Neuronal stem cell (in vitro differentiated cells): ENCODE measurements around the gene HOOK1.

Source experiments
- DNase-seq: peaks from one replicate; pipeline ENCODE4 v3.0.0-alpha.2; 2013; ENCODE audit warnings: low spot score
- H2AFZ ChIP-seq: one replicate; pipeline ENCODE4 v1.6.1; 2013; ENCODE audit warnings: mild to moderate bottlenecking, low read length, inconsistent platforms
- H2AK5ac ChIP-seq: 2 replicates; pipeline ENCODE4 v1.6.1; 2013; ENCODE audit warnings: low read depth, mild to moderate bottlenecking, inconsistent platforms, low read length, moderate library complexity, mixed read lengths
- H2BK120ac ChIP-seq: 2 replicates; pipeline ENCODE4 v1.6.1; 2013; ENCODE audit warnings: low read depth, mild to moderate bottlenecking, inconsistent platforms, low read length, moderate library complexity, mixed read lengths
- H2BK12ac ChIP-seq: one replicate; pipeline ENCODE4 v1.6.1; 2013; ENCODE audit warnings: low read length, inconsistent platforms
- H2BK15ac ChIP-seq: 2 replicates; pipeline ENCODE4 v1.6.1; 2013; ENCODE audit warnings: mild to moderate bottlenecking, low read length, inconsistent platforms, mixed read lengths
- H2BK5ac ChIP-seq: one replicate; pipeline ENCODE4 v1.6.1; 2013; ENCODE audit warnings: inconsistent platforms, mild to moderate bottlenecking, low read length, moderate library complexity
- H3K14ac ChIP-seq: one replicate; pipeline ENCODE4 v1.6.1; 2013; ENCODE audit warnings: low read length, inconsistent platforms
- H3K18ac ChIP-seq: 2 replicates; pipeline ENCODE4 v1.6.1; 2013; ENCODE audit warnings: low read length, inconsistent platforms
- H3K23ac ChIP-seq: 2 replicates; pipeline ENCODE4 v1.6.1; 2013; ENCODE audit warnings: low read depth, mild to moderate bottlenecking, mixed read lengths, low read length, inconsistent platforms; ENCODE audit not compliant: poor library complexity
- H3K27ac ChIP-seq: replicated peaks from 3 replicates; pipeline ENCODE4 v1.5.1; 2013; ENCODE audit warnings: low read length, inconsistent platforms
- H3K27me3 ChIP-seq, 3 experiments: 2 replicates each; pipeline ENCODE4 v1.6.1; 2013; ENCODE audit warnings: low read length in 3 of 3, mild to moderate bottlenecking in 2 of 3, inconsistent platforms in 1 of 3, low read depth in 1 of 3, mixed read lengths in 1 of 3, moderate library complexity in 1 of 3; ENCODE audit not compliant: control insufficient read depth in 3 of 3, insufficient read depth in 3 of 3
- H3K36me3 ChIP-seq, 2 donors: replicated peaks in 1 of 2; 2 replicates each; pipeline ENCODE4 v1.6.1; 2013; ENCODE audit warnings: low read length in 2 of 2; ENCODE audit not compliant: control insufficient read depth in 2 of 2, insufficient read depth in 2 of 2
- H3K4ac ChIP-seq: 2 replicates; pipeline ENCODE4 v1.6.1; 2013; ENCODE audit warnings: inconsistent platforms, mild to moderate bottlenecking, low read length, moderate library complexity
- H3K4me1 ChIP-seq, 2 donors: 1 replicate in 1 of 2; 2 replicates in 1 of 2; pipeline ENCODE4 v1.6.1; 2013; ENCODE audit warnings: low read length in 2 of 2, low read depth in 1 of 2; ENCODE audit not compliant: control insufficient read depth in 2 of 2, insufficient read depth in 1 of 2
- H3K4me2 ChIP-seq: one replicate; pipeline ENCODE4 v1.6.1; 2013; ENCODE audit warnings: mild to moderate bottlenecking, low read length, inconsistent platforms; ENCODE audit not compliant: insufficient read depth, poor library complexity, severe bottlenecking
- H3K4me3 ChIP-seq, 2 donors: 2 replicates each; pipeline ENCODE4 v1.5.1; 2013; ENCODE audit warnings: low read length in 2 of 2, mild to moderate bottlenecking in 2 of 2, inconsistent platforms in 1 of 2, moderate library complexity in 1 of 2
- H3K79me1 ChIP-seq: one replicate; pipeline ENCODE4 v1.6.1; 2013; ENCODE audit warnings: low read depth, mild to moderate bottlenecking, inconsistent platforms, low read length, moderate library complexity
- H3K9ac ChIP-seq: one replicate; pipeline ENCODE4 v1.6.1; 2013; ENCODE audit warnings: mild to moderate bottlenecking, low read depth, low read length, inconsistent platforms; ENCODE audit not compliant: poor library complexity
- H3K9me3 ChIP-seq, 2 donors: replicated peaks in 1 of 2; 2 replicates each; pipeline versions ENCODE3 to v1.6.1; 2013; ENCODE audit warnings: low read length in 2 of 2, mild to moderate bottlenecking in 2 of 2, inconsistent platforms in 1 of 2, low read depth in 1 of 2, mixed read lengths in 1 of 2, moderate library complexity in 1 of 2; ENCODE audit not compliant: control insufficient read depth in 2 of 2, insufficient read depth in 1 of 2
- H4K8ac ChIP-seq: one replicate; pipeline ENCODE4 v1.6.1; 2013; ENCODE audit warnings: low read depth, mild to moderate bottlenecking, inconsistent platforms, low read length, moderate library complexity
- H4K91ac ChIP-seq: one replicate; pipeline ENCODE4 v1.6.1; 2013; ENCODE audit warnings: low read length, low read depth, mild to moderate bottlenecking, inconsistent platforms; ENCODE audit not compliant: poor library complexity
- WGBS, 2 donors: extraction: QIAGEN DNeasy Blood & Tissue Kit; methylation state at CpG; one replicate each; pipeline ENCODE4 v1.1.7; 2013; ENCODE audit warnings: missing lambda C conversion rate in 2 of 2, mixed read lengths in 1 of 2; ENCODE audit not compliant: insufficient read length in 2 of 2, insufficient replicate concordance in 1 of 2; ENCODE audit errors: extremely low coverage in 2 of 2; 5-methylcytosine and 5-hydroxymethylcytosine counted together

HOOK1 gene

GRCh38 chr1:59857679-59858354 is 43.1 kb downstream of the HOOK1 start:
- H4K91ac ChIP-seq: no peak overlapping the region
- H3K4me3 ChIP-seq: no peak overlapping the region
- no peak overlapping the region for H3K23ac ChIP-seq
- no peak overlapping the region for H3K4ac ChIP-seq
- no peaks in the 10 kb centered on the region for H3K36me3 ChIP-seq
- no peak for DNase-seq
- H2AK5ac ChIP-seq: no peak overlapping the region
- no peak overlapping the region for H4K8ac ChIP-seq
- H2BK15ac ChIP-seq: no peak overlapping the region
- H3K79me1 ChIP-seq: no peaks in the 10 kb centered on the region
- no CpG with 5 or more reads among the region's 5 CpGs for WGBS, 2 donors
- no peak overlapping the region for H3K14ac ChIP-seq
- no peaks in the 10 kb centered on the region for H3K27me3 ChIP-seq
- H3K27ac ChIP-seq: no peak overlapping the region
- H3K9me3 ChIP-seq: no peaks in the 10 kb centered on the region
- peak overlapping the region; percentile 76 for H2AFZ ChIP-seq
- no peak overlapping the region for H2BK12ac ChIP-seq
- no peak overlapping the region for H3K4me2 ChIP-seq
- H3K4me1 ChIP-seq: peaks cover 0 to 2% of the 10 kb centered on the region in 2 donors
- no peak overlapping the region for H2BK5ac ChIP-seq
- no peak overlapping the region for H3K18ac ChIP-seq
- no peak overlapping the region for H2BK120ac ChIP-seq
- H3K9ac ChIP-seq: no peak overlapping the region

GRCh38 chr1:59866462-59866861 is 51.7 kb downstream of the HOOK1 start:
- Histone ChIP-seq H3K36me3 (no peaks in the 10 kb centered on the region), H3K27ac (no peak overlapping the region), H2BK12ac (no peak overlapping the region), H3K14ac (no peak overlapping the region), H3K4me2 (no peak overlapping the region), H4K91ac (no peak overlapping the region), H3K4ac (no peak overlapping the region), H2BK120ac (no peak overlapping the region), H3K79me1 (no peaks in the 10 kb centered on the region), H2AK5ac (no peak overlapping the region), H4K8ac (no peak overlapping the region), H3K9ac (no peak overlapping the region), H3K23ac (no peak overlapping the region), H3K9me3 (no peaks in the 10 kb centered on the region), H3K27me3 (no peaks in the 10 kb centered on the region), H2BK5ac (no peak overlapping the region), H2BK15ac (no peak overlapping the region), H3K18ac (no peak overlapping the region), H3K4me3 (no peak overlapping the region), H2AFZ (no peak overlapping the region), H3K4me1 (no peaks in the 10 kb centered on the region)
- DNase-seq: no peak
- WGBS, 2 donors: no CpG with 5 or more reads among the region's 2 CpGs

DNA sequence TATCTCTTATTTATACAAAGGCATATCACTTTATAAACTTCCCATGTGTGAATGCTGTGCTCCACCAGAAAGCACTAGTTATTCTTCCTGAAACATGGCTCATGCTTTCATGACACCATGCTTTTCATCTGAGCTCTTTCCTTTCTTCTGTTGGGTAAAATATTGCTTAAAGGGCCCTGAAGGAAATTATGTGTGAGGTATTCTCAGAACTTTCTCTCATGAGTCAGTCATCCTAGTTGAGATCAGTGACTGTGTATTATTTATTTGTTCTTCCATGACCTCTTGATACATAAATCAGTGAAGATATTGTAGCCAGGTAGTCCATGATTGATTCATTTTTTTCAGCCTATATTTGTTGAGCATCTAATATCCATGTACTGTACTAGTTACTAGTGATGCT is 57.0 kb downstream of the HOOK1 start:
- Histone ChIP-seq H3K79me1 (no peaks in the 10 kb centered on the region), H3K27me3 (no peaks in the 10 kb centered on the region), H2BK12ac (no peak overlapping the region), H3K23ac (no peak overlapping the region), H2BK5ac (no peak overlapping the region), H3K27ac (no peak overlapping the region), H3K9me3 (no peaks in the 10 kb centered on the region), H3K4me1 (no peaks in the 10 kb centered on the region), H2BK120ac (no peak overlapping the region), H2AFZ (no peak overlapping the region), H3K4me3 (no peak overlapping the region), H3K9ac (no peak overlapping the region), H3K18ac (no peak overlapping the region), H4K8ac (no peak overlapping the region), H3K4me2 (no peak overlapping the region), H2BK15ac (no peak overlapping the region), H3K14ac (no peak overlapping the region), H3K4ac (no peak overlapping the region), H3K36me3 (no peaks in the 10 kb centered on the region), H2AK5ac (no peak overlapping the region), H4K91ac (no peak overlapping the region)
- no peak for DNase-seq

- Histone ChIP-seq H3K23ac (no peak overlapping the region), H2BK12ac (no peak overlapping the region), H2BK120ac (no peak overlapping the region), H3K79me1 (no peaks in the 10 kb centered on the region), H2AFZ (no peak overlapping the region), H3K4me1 (peaks cover 0 to 4% of the 10 kb centered on the region in 2 donors), H3K4me3 (no peak overlapping the region), H2BK15ac (no peak overlapping the region), H3K27me3 (no peaks in the 10 kb centered on the region), H3K14ac (no peak overlapping the region), H3K18ac (no peak overlapping the region), H2AK5ac (no peak overlapping the region), H3K4ac (no peak overlapping the region), H3K9me3 (peaks cover 0 to 1% of the 10 kb centered on the region in 2 donors), H3K9ac (no peak overlapping the region), H4K8ac (no peak overlapping the region), H2BK5ac (no peak overlapping the region), H4K91ac (no peak overlapping the region), H3K27ac (no peak overlapping the region), H3K36me3 (no peaks in the 10 kb centered on the region), H3K4me2 (no peak overlapping the region)
- DNase-seq: no peak
- WGBS, 2 donors: no CpG with 5 or more reads among the region's 2 CpGs
Observed at GRCh38 chr1:59877108-59877682, 62.4 kb downstream of the HOOK1 start.
